NCI-H345 (cell line): ENCODE data around the gene HAVCR1.
"Not testable (repeated sequence)": the region's sequence is repeated elsewhere in the genome, so short reads cannot be mapped to it uniquely, and the experiment has no call there.

Source experiments
- DNase-seq: peaks from one replicate; lab custom pipeline; 2025; lab: John Stamatoyannopoulos, UW

Gene HAVCR1

GRCh38 chr5:157059093-157059539 is at the start of gene HAVCR1:
TSS of gene HAVCR1 (minus strand) at chr5:157059116. CDS start at chr5:157057943, 1,173 bp downstream.
- no peak for DNase-seq

- DNase-seq = no peak
Measured at GRCh38 chr5:157107508-157107907, 48.6 kb upstream of the HAVCR1 start.

DNA sequence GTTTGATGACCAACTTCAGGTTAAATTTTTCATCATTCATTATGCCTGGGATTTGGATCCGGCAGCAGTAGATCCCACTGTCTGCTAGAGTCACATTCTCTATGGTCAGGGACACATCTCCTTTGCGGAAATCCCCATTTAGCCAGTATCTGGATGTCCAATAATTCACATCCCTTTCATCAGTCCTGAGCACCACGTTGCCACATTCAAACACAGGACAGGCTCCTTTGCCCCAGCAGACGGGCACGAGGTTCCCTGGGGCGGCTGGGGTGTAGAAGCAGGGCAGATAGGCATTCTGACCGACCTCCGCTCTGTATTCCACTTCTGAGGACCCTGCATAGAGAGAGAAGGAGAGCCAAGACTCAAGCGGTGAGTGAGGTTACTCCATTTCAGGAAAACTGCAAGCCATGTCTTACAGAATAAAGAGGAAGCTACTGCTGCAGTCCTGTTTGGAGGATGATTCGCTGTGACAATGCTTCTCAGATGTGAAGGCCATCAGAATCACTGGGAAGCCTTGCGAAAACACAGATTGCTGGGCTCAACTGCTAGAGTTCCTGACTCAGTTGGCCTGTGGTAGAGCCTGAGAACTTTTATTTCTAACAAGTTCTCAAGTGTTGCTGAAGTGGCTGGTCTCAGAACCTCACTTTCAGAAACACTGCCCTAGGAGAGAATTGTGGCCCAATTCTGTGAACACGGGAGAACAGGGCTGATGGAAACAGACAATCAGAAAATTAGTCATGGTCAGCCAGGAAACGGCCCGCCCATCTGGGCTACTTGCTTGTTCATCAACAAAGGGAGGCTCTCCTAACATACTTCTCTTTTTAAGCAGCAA is 47.9 kb upstream of the HAVCR1 start:
- DNase-seq = no peak

DNA sequence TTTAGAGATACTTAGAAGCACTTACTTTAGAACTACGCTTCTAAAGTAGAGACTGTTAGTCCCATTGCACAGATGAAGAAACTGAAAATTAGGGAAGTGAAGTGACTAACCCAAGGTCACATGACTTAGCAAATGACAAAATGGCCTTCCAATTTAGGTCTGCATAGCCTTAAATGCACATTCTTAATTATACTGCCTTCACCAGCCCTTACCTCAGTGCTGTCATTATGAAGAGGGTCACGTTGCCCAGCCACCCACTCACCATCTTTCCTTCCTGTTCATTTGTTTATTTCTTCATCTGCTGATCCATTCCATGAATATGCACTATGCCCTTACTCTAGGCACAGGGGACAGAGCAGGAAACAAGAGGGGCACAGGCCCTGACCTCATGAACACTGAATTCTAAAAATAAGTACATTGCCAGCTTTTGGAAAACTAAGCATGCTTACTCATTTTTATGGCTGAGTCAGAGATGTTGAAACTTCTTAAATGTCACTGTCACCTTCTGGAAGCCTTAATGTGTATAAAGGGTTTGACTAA is 41.3 kb upstream of the HAVCR1 start:
- DNase-seq = no peak

DNA sequence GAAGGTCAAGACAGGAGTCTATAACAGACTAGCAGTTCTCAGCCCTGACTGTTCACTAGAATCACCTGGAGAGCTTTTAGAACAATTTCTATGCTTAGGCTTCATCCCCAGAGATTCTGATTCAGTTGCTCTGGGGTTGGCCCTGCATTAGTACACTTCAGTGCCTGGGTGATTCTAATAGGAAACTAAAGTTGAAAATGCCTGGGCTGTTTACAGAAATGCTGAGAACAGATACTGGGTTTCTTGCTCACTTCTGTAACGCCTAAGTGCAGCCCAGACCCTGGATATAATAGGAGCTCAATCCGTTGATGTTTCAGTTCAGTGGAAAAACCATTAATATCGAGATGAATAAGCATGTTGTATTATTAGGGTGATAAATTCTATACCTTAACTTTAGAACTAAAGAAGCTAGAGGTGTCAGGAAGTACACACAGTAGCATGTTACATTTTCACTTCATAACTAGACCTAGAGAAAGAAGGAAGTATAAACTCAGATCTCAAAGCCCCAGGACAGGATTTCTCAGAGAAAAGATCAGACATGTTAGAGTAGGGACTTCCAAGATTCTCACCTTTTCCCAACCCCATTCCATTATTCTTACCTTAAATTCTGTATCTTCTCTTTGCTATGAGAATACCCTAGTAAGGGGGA is 29.6 kb upstream of the HAVCR1 start:
- no peak for DNase-seq

GRCh38 chr5:157086751-157087359 is 27.9 kb upstream of the HAVCR1 start:
- DNase-seq = no peak

GRCh38 chr5:157085930-157086329 is 27.0 kb upstream of the HAVCR1 start:
- DNase-seq = no peak

DNA sequence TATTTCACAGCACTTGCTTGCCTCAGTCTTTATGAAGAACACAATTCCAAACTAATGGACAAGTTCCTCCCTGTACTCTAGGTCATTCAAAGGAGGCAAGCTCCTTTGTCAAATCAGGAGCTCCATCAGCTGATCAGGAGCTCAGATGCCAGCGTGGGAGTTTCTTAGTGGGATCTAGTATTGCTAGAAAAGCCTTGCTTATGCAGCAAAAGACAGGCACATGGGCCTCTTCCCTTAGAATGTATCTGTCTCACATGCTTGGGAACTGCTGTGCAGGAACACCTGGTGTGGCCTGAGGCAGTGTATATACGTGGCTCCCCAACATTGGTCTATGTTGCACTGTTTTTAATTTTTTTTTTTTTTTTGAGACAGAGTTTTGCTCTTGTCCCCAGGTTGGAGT is 21.4 kb upstream of the HAVCR1 start:
- no peak for DNase-seq

GRCh38 chr5:157076558-157076957 is 17.6 kb upstream of the HAVCR1 start:
- DNase-seq = no peak

GRCh38 chr5:157072508-157072907 is 13.6 kb upstream of the HAVCR1 start:
- DNase-seq = no peak

GRCh38 chr5:157069949-157070348 is 11.0 kb upstream of the HAVCR1 start:
- DNase-seq = no peak

DNA sequence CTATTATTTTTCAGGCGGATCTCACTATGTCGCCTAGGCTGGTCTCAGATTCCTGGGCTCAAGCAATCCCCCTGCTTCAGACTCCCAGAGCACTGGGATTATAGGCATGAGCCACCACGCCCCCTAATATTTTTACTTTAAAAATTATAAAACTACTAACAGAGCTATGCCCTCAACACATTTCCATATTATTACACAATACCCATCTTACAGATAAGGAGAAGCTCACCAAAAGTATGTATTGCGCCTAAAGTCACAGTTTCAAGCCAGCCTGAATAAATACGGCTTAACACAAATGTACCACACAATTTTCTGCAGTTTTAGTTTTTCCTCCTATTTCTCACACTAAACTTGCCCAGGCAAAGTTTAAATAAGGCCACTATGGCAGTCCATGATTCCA is 9.9 kb upstream of the HAVCR1 start:
- no peak for DNase-seq

GRCh38 chr5:157068339-157068738 is 9.4 kb upstream of the HAVCR1 start:
- no peak for DNase-seq

- DNase-seq = no peak
Measured at GRCh38 chr5:157067005-157067404, 8.1 kb upstream of the HAVCR1 start.

GRCh38 chr5:157066080-157066479 is 7.2 kb upstream of the HAVCR1 start:
- no peak for DNase-seq

- no peak for DNase-seq
Measured at GRCh38 chr5:157063776-157064430, 5.0 kb upstream of the HAVCR1 start.

- DNase-seq = no peak
Measured at GRCh38 chr5:157059891-157060290, 975 bp upstream of the HAVCR1 start.

GRCh38 chr5:157057459-157058370 is 1.2 kb downstream of the HAVCR1 start:
- no peak for DNase-seq

DNA sequence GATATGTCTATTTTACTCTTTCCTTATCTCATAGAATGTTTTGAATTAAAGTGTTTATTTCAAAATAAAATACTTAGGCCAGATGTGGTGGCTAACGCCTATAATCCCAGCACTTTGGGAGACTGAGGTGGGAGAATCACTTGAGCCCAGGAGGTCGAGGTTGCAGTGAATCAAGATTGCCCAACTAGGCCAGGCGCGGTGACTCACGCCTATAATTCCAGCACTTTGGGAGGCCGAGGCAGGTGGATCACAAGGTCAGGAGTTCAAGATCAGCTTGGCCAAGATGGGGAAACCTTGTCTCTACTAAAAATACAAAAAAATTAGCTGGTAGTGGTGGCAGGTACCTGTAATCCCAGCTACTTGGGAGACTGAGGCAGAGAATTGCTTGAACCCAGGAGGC is 2.1 kb downstream of the HAVCR1 start:
- not testable (repeated sequence) for DNase-seq

- no peak for DNase-seq
Measured at GRCh38 chr5:157051604-157052245, 7.2 kb downstream of the HAVCR1 start.

DNA sequence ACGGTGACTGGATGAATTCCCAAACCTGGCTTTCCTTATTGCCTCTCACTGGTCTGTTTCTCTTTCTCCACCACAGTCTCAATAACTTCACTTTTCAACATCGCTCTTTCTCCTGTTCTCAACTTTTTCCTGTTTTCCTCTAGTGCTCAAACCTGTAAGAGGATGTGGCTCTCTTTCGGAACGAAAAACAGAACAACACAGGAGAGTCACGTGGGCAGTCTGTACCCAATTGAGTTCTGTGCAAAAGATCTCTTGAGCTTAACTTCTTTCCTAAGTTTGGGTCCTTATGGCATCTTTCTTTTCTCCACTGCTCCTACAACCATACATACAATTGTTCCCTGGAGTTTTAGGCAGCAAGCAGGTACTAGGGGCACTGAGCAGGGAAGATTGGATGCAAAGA is 8.9 kb downstream of the HAVCR1 start:
- no peak for DNase-seq
